Skeletal muscle tissue (tissue), 4 donors: ENCODE data around the gene UGT1A10. TPM values are rescaled to one million over a fixed set of nuclear protein-coding genes. Genes with fewer than 3 reads are reported as not detected.

Source experiments
- H3K27ac ChIP-seq: one replicate; pipeline ENCODE4 v1.7.0; 2013; ENCODE audit warnings: mild to moderate bottlenecking, low read depth, low read length, inconsistent platforms
- H3K27me3 ChIP-seq, 3 donors: one replicate each; pipeline ENCODE4 v1.7.0; 2013; ENCODE audit warnings: low read length in 3 of 3; ENCODE audit not compliant: control insufficient read depth in 3 of 3, insufficient read depth in 3 of 3
- H3K36me3 ChIP-seq, 3 donors: one replicate each; pipeline ENCODE4 v1.7.0; 2013; ENCODE audit warnings: low read length in 3 of 3; ENCODE audit not compliant: control insufficient read depth in 3 of 3, insufficient read depth in 3 of 3
- H3K4me1 ChIP-seq, 3 donors: one replicate each; pipeline ENCODE4 v1.7.0; 2013; ENCODE audit warnings: low read length in 3 of 3, mild to moderate bottlenecking in 3 of 3; ENCODE audit not compliant: control insufficient read depth in 3 of 3, insufficient read depth in 3 of 3
- H3K4me3 ChIP-seq, 3 donors: one replicate each; pipeline ENCODE4 v1.7.0; 2013; ENCODE audit warnings: low read length in 3 of 3
- H3K9ac ChIP-seq, 3 donors: one replicate each; pipeline ENCODE4 v1.7.0; 2013; ENCODE audit warnings: low read length in 3 of 3, mild to moderate bottlenecking in 3 of 3, moderate library complexity in 2 of 3, low read depth in 1 of 3
- H3K9me3 ChIP-seq, 3 donors: one replicate each; pipeline ENCODE4 v1.7.0; 2013; ENCODE audit warnings: low read length in 3 of 3; ENCODE audit not compliant: control insufficient read depth in 3 of 3
- total RNA-seq: library from RNA; depleted of rRNA; stranded (reverse); fragments of >200 nt; gene quantifications from one replicate; pipeline ENCODE4 v1.2.3, GENCODE V29; 2014
- donor health status: Osteomylitis.

The UGT1A10 gene
- total RNA-seq, 1 donor from 2014 or later, result not detected

GRCh38 chr2:233702238-233702637 is 66.0 kb downstream of the UGT1A10 start:
- no peaks in the 10 kb centered on the region for H3K4me1 ChIP-seq
- H3K27me3 ChIP-seq, result no peaks in the 10 kb centered on the region

GRCh38 chr2:233705911-233706506 is 69.8 kb downstream of the UGT1A10 start:
- Histone ChIP-seq H3K4me1 (no peaks in the 10 kb centered on the region), H3K9me3 (no peaks in the 10 kb centered on the region), H3K36me3 (no peaks in the 10 kb centered on the region), H3K27me3 (no peaks in the 10 kb centered on the region), H3K4me3 (no peak overlapping the region), H3K9ac (no peak overlapping the region), H3K27ac (no peak overlapping the region)

More at GRCh38 chr2:233702238-233702637, 66.0 kb downstream of the UGT1A10 start:
- Histone ChIP-seq H3K36me3 (no peaks in the 10 kb centered on the region), H3K4me3 (no peak overlapping the region), H3K9ac (no peak overlapping the region), H3K9me3 (no peaks in the 10 kb centered on the region), H3K27ac (no peak overlapping the region)

GRCh38 chr2:233706720-233707119 is 70.5 kb downstream of the UGT1A10 start:
- Histone ChIP-seq H3K36me3 (no peaks in the 10 kb centered on the region), H3K27me3 (no peaks in the 10 kb centered on the region), H3K9me3 (no peaks in the 10 kb centered on the region), H3K9ac (no peak overlapping the region), H3K4me3 (no peak overlapping the region), H3K27ac (no peak overlapping the region), H3K4me1 (no peaks in the 10 kb centered on the region)

- no peak overlapping the region for H3K9ac ChIP-seq
- H3K36me3 ChIP-seq, result no peaks in the 10 kb centered on the region
- H3K9me3 ChIP-seq, result no peaks in the 10 kb centered on the region
- H3K4me1 ChIP-seq, result no peaks in the 10 kb centered on the region
- H3K4me3 ChIP-seq, result no peak overlapping the region
- H3K27me3 ChIP-seq, result peaks cover 0 to 3% (median 0%) of the 10 kb centered on the region in 3 donors
- no peak overlapping the region for H3K27ac ChIP-seq
Measured at GRCh38 chr2:233707940-233708644, 71.8 kb downstream of the UGT1A10 start.

GRCh38 chr2:233708942-233709341 is 72.7 kb downstream of the UGT1A10 start:
- Histone ChIP-seq H3K4me1 (no peaks in the 10 kb centered on the region), H3K9ac (no peak overlapping the region), H3K36me3 (no peaks in the 10 kb centered on the region)

GRCh38 chr2:233711312-233712008 is 75.2 kb downstream of the UGT1A10 start:
- no peaks in the 10 kb centered on the region for H3K4me1 ChIP-seq
- no peak overlapping the region for H3K9ac ChIP-seq
- no peaks in the 10 kb centered on the region for H3K9me3 ChIP-seq
- no peaks in the 10 kb centered on the region for H3K36me3 ChIP-seq
- H3K4me3 ChIP-seq, result no peak overlapping the region
- H3K27me3 ChIP-seq, result peaks cover 0 to 3% (median 0%) of the 10 kb centered on the region in 3 donors
- H3K27ac ChIP-seq, result no peak overlapping the region

More at GRCh38 chr2:233708942-233709341, 72.7 kb downstream of the UGT1A10 start:
- Histone ChIP-seq H3K4me3 (no peak overlapping the region), H3K27ac (no peak overlapping the region), H3K9me3 (no peaks in the 10 kb centered on the region), H3K27me3 (peaks cover 0 to 3% (median 0%) of the 10 kb centered on the region in 3 donors)

- H3K27ac ChIP-seq, result no peak within 1 kb of the TSS
- no peaks in the 10 kb centered on the region for H3K36me3 ChIP-seq
- no peak within 1 kb of the TSS for H3K9ac ChIP-seq
- H3K4me1 ChIP-seq, result no peaks in the 10 kb centered on the region
- peaks cover 0 to 11% (median 0%) of the 10 kb centered on the region in 3 donors for H3K27me3 ChIP-seq
- H3K9me3 ChIP-seq, result no peaks in the 10 kb centered on the region
- H3K4me3 ChIP-seq, result no peak within 1 kb of the TSS
Measured at GRCh38 chr2:233712611-233713261, 76.5 kb downstream of the UGT1A10 start, which contains the start of gene UGT1A5. Gene UGT1A5 (plus strand): TSS chr2:233712907. CDS start chr2:233712992, 85 bp downstream.

GRCh38 chr2:233713262-233713615 is 77.0 kb downstream of the UGT1A10 start:
- Histone ChIP-seq H3K9me3 (no peaks in the 10 kb centered on the region), H3K27me3 (peaks cover 0 to 11% (median 0%) of the 10 kb centered on the region in 3 donors), H3K36me3 (no peaks in the 10 kb centered on the region), H3K4me3 (no peak overlapping the region), H3K4me1 (no peaks in the 10 kb centered on the region), H3K9ac (no peak overlapping the region), H3K27ac (no peak overlapping the region)

GRCh38 chr2:233714121-233714520 is 77.9 kb downstream of the UGT1A10 start:
- Histone ChIP-seq H3K9ac (no peak overlapping the region), H3K4me1 (no peaks in the 10 kb centered on the region), H3K9me3 (no peaks in the 10 kb centered on the region), H3K36me3 (no peaks in the 10 kb centered on the region), H3K27me3 (peaks cover 0 to 11% (median 0%) of the 10 kb centered on the region in 3 donors), H3K4me3 (no peak overlapping the region), H3K27ac (no peak overlapping the region)
